ENCODE data around the gene RNF220.

The RNF220 gene

GRCh38 chr1:44524655-44525500 lies 119.8 kb downstream of the RNF220 start:
- DNase-seq, result no peak

DNA sequence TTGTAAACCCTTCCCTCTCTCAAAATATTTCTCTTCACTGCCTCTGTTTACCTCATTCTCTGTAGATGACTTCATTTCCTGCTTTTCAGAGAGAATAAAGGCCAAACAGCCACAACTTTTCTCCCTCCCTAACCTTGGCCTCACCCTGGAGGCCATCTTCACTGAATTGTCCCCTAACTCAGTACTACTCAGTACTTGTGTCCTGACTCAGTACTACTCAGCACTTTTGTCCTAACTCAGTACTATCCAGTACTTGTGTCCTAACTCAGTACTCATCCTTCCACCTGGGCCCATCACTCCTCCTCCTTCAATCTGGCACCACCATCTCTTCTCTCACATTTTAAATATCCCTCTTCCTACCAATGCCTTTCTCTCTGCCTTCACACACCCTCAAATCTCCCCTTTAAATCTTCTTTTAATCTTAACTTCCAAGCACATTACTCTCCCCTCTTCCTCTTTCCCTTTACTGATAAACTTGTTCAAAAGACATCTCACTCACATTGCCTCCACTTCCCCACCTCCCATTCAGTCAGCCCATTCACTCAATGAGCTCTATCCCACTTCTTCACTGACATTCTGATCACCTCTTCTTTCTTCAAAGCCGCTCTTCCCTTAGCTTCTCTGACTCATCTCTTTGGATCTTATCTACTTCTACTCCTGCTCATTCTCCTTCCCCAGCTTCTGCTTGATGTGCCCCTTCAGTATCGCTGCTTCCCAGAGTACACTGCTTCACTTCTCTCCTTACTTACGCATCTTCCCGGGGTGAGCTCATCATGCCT lies 121.4 kb downstream of the RNF220 start:
- no peak for DNase-seq

DNA sequence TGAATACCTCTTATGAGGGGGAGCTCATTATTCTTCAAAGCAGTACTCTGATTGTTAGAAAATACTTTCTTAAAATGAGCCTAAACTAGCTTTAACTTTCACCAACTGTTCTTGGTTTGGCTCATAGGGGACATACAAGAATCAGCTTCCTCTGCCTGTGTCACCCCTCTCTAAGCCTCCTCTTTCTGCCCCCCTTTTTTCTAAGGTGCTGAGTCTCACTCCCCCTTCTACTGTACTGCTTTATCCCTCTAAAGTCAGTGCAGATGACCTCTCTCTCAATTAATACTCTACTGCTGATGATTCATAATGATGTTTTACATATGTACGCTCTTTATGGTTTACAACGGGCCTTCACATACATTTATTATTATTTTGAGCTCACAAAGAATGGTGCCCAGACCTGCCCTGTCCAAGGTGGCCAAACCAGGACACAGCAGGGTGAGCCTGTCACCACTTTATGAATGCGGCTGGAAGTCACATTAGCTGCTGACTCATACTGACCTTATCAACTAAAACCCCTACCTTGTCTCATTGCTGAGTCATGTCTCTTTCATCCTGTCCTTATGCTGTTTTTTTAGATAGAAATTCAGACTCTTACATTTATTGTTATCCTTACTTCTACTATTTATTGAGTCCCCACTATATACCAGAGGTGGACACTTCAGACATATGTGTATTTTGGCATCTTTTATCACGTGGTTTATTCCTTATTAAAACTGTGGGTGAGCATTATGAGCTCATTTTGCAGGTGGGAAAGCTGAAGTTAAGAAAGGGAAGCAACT lies 126.9 kb downstream of the RNF220 start:
- DNase-seq, result peak; percentile 36

GRCh38 chr1:44532567-44532944 lies 127.5 kb downstream of the RNF220 start:
- DNase-seq, result no peak

GRCh38 chr1:44534771-44535170 lies 129.7 kb downstream of the RNF220 start:
- DNase-seq, result no peak

GRCh38 chr1:44536357-44537209 lies 131.5 kb downstream of the RNF220 start:
- no peak for DNase-seq

GRCh38 chr1:44537538-44537937 lies 132.5 kb downstream of the RNF220 start:
- DNase-seq, result no peak

DNA sequence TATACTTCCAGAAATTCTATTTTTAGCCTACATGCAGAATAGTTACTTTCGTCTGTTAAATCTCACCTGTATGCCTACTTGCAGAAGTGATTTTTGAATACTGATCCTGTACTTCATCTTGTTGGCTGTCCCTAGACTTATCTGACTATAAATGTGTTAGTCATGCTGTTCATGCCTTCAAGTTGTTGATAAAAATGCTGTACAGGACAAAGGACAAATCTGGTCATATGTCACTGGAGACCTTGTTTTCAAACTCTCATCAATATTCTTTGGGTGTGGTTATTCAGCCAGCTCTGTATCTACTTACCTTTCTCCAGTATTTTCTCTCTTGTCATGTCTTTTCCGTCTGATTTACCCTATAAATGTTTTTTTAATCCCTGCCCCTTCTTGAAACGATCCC lies 132.9 kb downstream of the RNF220 start:
- no peak for DNase-seq

DNA sequence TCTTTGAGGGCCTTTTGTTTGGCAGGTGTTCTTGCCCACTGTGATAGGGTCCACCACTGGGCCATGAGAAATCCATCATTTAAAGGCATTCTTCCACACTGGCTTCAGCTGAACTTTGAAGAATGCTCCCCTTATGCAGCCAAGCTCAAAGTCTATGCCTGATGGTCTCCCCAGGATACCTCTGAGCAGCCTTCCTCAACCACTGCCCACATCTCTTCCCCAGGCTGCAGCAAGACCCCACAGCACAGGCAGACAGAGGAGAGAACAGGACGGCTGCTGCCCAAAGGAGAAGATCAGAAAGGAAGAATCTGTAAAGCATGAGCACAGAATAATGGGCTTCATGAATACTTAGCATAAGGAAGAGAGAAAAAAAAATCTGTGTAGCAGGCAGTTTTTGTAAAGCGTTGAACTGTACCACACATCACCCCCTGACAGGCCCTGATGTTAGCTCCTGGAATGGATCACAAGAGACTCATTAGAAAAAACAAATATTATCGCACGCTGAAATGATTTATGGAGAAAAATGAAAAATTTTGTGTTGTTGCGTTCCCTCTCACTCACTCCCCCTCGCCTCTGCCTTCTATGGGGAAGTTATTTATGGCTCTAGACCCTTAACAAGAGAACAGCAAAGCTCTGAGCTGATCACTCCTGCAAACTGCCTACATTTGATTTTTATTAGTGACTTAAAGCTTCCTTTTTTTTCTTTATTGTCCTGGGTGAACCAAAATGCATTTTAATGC lies 135.1 kb downstream of the RNF220 start:
- DNase-seq, result no peak

DNA sequence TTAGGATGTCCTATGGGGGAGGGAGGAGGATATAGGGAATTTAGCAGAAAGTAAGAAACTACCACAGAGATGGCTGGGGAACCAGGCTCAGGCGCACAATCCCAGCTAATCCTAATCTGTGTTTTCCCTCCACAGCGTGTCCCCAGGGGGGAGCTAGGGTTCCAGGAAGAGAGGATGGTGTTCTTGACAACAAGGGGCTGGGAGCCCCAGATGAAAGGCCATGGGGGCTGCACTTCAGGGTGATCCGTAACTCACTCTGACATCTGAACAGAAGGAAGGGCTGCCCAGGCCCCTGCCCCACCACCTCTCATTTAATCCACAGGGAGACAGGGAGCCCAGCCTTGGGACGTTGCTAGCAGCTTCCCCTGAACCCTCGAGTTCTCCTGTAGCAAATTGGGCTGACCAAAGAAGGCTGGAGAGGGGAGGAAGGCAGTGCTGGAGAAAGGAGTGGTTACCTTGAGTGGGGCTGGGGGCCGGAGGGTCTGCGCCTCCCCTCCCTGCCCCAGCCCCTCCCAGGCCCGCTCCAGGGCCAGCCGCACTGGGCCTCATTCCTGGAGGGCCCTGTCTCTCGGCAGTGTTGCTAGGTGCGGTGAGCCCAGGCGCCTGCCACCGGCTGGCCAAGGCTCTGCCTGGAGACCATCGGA lies 137.5 kb downstream of the RNF220 start:
- no peak for DNase-seq

DNA sequence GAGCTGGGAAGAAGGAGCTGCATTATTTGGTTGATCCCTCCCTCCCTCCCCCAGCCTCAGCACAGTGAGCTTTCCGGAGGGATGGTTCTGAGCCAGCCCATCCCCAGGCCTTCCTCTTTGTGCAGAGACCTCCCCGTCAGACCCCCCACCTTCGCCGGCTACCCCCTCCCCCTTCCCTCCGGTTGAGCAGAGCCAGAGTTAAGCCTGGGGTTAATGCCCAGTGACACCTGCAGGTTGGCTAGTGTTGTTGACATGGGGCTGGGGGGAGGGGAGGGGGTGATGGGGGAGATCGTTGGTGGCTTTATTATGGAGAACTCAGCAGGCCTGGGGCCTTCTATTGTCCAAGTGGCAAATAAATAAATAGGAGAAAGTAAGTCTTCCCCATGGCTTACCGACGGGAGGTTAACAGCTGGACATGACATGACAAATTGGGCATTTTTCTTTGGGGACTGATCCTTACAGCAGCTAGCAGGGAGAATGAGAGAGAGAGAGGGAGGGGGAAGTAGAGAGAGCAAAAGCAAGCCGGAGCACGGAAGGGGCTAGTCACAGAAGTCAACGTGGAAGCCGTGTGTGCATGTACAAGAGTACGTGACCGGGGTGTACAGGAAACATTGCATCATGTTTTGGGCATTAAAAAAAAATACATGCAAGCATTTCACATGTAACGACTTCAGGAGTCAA lies 138.1 kb downstream of the RNF220 start:
- peak; percentile 95 for DNase-seq

DNA sequence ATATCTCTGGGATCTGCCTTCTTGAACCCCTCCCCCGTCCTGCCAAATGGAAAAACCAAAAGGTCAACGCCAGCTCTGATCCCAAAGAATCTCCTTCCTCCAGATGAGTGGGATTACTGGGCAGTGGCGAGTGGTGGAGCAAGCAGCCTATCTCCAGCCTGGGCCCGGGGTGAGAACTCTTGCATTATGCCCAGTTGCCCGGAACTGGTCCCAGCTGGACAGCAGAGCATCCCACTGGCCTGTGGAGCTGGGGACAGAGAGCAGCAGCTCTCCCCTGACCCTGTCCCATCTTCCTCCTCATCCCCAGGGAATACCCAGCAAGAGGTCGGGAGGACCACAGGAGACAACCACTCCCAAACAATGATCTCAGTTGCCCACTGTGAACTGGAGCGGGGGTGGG lies 138.7 kb downstream of the RNF220 start:
- DNase-seq, result no peak

GRCh38 chr1:44544960-44545359 lies 139.9 kb downstream of the RNF220 start:
- DNase-seq, result no peak

- DNase-seq, result peak; percentile 7
Observed at GRCh38 chr1:44545961-44546360, 140.9 kb downstream of the RNF220 start.

DNA sequence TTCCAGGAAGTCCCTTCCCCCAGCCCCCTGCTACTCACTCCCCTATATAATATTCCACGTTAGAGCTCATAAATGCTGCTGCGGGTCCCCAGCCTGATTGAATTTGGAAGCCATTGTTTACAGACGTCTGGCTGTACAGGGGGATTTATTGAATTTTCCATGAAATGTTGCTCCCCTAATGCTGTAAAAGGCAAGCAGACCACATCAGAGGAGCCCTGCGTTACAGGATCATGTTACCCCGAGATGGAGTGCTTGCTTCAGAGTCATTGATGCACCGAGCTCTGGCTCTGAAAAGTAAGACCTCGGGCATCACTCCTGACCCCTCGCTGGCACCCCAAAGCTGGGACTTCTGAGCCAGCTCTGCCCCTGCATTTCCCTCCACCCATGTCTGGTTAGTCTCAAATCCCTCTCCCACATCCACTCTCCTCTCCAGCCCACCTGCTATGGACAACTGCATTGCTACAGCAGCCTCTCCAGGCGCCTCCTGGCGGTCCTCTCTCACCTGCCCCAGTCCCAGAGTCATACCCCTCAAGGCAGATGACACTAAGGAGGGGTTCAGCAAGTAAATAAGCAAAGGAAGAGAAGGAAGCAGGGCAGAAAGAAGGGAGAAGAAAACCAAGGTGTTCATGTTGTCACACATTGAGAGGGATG lies 141.5 kb downstream of the RNF220 start:
- no peak for DNase-seq

GRCh38 chr1:44547361-44547760 lies 142.3 kb downstream of the RNF220 start:
- no peak for DNase-seq

DNA sequence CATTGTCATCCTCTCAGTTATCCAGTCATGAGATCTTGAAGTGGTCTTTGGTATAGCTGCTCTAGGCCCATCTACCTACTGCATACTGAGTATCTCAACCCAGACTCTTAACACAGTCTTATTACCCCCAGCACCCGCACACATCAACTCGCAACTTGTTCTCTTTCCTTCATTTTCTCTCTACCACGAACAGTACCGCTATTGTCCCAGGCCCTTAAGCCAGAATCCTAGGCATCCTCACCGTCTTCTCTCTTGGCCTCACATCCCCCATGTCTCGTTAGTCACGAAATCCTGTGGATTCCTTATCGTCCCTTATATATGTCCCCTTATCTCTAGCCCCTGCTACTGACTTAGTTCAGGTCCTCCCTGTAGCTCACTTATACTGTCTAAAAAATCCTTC lies 142.8 kb downstream of the RNF220 start:
- DNase-seq, result no peak

- no peak for DNase-seq
Observed at GRCh38 chr1:44549510-44549909, 144.5 kb downstream of the RNF220 start.

DNA sequence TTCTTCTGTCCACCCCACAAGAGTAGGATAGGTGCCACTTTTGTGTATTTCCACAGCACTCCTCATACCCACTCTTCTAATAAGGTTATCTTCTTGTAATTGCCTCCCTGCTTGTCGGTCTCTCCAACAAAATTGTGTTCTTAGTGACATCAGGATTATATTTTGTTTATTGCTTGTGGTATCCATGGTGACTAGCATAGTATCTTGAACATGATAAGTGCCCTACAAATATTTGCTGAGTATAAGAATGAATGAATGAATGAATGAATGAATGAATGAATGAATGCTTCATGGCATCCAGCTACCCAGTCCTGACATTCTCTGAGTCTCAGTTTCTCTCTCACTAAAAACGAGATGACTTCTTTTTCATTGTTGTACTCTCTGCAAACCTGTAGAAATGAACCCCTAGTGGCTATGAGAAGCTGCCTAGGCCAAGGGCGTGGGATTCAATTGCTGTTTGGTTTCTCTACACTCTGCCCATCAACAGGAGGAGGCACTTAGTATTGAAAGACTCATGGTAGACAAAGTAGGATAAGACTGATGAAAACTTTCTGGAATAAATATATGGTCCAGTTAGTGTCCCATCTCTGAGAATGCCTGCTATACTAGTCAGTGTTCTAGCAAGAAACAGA lies 148.2 kb downstream of the RNF220 start:
- no peak for DNase-seq

DNA sequence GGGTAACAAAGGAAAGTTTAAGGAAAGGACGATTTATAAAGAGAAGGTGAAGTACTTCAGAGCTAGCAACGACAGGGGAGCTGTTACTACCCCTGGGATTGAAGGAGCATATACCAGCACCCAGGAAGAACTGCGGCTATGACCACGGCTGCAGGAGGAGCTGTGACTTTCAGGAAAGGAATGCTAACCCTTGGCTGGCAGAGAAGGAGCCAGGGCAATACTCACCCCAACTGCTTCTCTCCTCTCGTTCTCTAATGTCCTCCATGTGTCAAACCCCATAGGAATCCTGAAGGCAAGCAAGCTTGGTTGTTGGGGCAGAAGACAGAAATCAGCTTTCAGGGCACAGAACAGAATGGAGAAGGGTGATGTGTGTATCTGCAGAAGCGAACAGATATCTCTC lies 148.7 kb downstream of the RNF220 start:
- DNase-seq, result no peak

Data from NCI-H146 (cell line).